Measurements from ENCODE around the gene CHRNG.

Gene CHRNG

GRCh38 chr2:232506709-232507108 lies 32.8 kb upstream of the CHRNG start:
- no peak for DNase-seq

- no peak for DNase-seq
Measured at GRCh38 chr2:232508251-232508650, 31.2 kb upstream of the CHRNG start.

- DNase-seq: no peak
Measured at GRCh38 chr2:232511336-232511890, 28.1 kb upstream of the CHRNG start.

GRCh38 chr2:232512602-232513001 lies 26.9 kb upstream of the CHRNG start:
- no peak for DNase-seq

- DNase-seq: no peak
Measured at GRCh38 chr2:232513353-232513752, 26.1 kb upstream of the CHRNG start.

GRCh38 chr2:232515639-232516038 lies 23.9 kb upstream of the CHRNG start:
- no peak for DNase-seq

GRCh38 chr2:232516551-232516950 lies 22.9 kb upstream of the CHRNG start:
- DNase-seq: peak; percentile 45

GRCh38 chr2:232518844-232519243 lies 20.6 kb upstream of the CHRNG start:
- DNase-seq: no peak

- DNase-seq: no peak
Measured at GRCh38 chr2:232519581-232520438, 19.7 kb upstream of the CHRNG start, which contains the start of gene PRSS56. PRSS56 (plus strand) TSS chr2:232520388; CDS start chr2:232520599, 211 bp downstream.

GRCh38 chr2:232520489-232520888 lies 19.0 kb upstream of the CHRNG start:
- no peak for DNase-seq

- no peak for DNase-seq
Measured at GRCh38 chr2:232521098-232521497, 18.4 kb upstream of the CHRNG start.

GRCh38 chr2:232521959-232522622 lies 17.4 kb upstream of the CHRNG start:
- peak; percentile 17 for DNase-seq

GRCh38 chr2:232522623-232523401 lies 16.7 kb upstream of the CHRNG start:
- no peak for DNase-seq

GRCh38 chr2:232523402-232523681 lies 16.1 kb upstream of the CHRNG start:
- no peak for DNase-seq

GRCh38 chr2:232523682-232524597 lies 15.6 kb upstream of the CHRNG start:
- no peak for DNase-seq

GRCh38 chr2:232524771-232525170 lies 14.7 kb upstream of the CHRNG start:
- DNase-seq: no peak

- DNase-seq: no peak
Measured at GRCh38 chr2:232525199-232525598, 14.3 kb upstream of the CHRNG start.

- no peak for DNase-seq
Measured at GRCh38 chr2:232525791-232526371, 13.6 kb upstream of the CHRNG start, which contains the start of gene CHRND. CHRND (plus strand) TSS chr2:232526160; CDS start chr2:232526216, 56 bp downstream.

GRCh38 chr2:232526372-232526941 lies 13.0 kb upstream of the CHRNG start:
- no peak for DNase-seq

GRCh38 chr2:232527905-232528470 lies 11.5 kb upstream of the CHRNG start:
- no peak for DNase-seq

Data from NCI-H226 (cell line).